Cardiac atrium fibroblast (primary cell): ENCODE data around the gene RABGAP1. TPM values are rescaled to one million over a fixed set of nuclear protein-coding genes. Genes with fewer than 3 reads are reported as not detected.

Experiments used
- total RNA-seq: library from RNA; depleted of rRNA; stranded (reverse); fragments of >200 nt; gene quantifications from 2 replicates; pipeline ENCODE4 v1.2.3, GENCODE V29; 2015

The RABGAP1 gene
- 12.6 and 15.6 TPM in 2 replicates for total RNA-seq

GRCh38 chr9:122940749-122941581 lies at the start of gene RABGAP1:
Gene RABGAP1, plus strand, starts transcription at chr9:122941020. Its CDS starts 16,040 bp downstream, at chr9:122957060.

GRCh38 chr9:122904823-122905710 lies 35.8 kb upstream of the RABGAP1 start, which contains the start of gene RC3H2:
Gene RC3H2, minus strand, starts transcription at chr9:122905359. Its CDS starts 7,850 bp downstream, at chr9:122897509.

GRCh38 chr9:122912964-122913673 lies 27.7 kb upstream of the RABGAP1 start, which contains the start of gene ZBTB6:
Gene ZBTB6, minus strand, starts transcription at chr9:122913323. Its CDS starts 1,251 bp downstream, at chr9:122912072.

GRCh38 chr9:122931226-122932121 lies 9.3 kb upstream of the RABGAP1 start, which contains the start of gene ZBTB26:
Gene ZBTB26, minus strand, starts transcription at chr9:122931512. Its CDS starts 11,578 bp downstream, at chr9:122919934.

GRCh38 chr9:123033352-123033751 lies 92.5 kb downstream of the RABGAP1 start, which contains the start of gene GPR21:
Gene GPR21, plus strand, starts transcription at chr9:123033667. Its CDS starts 900 bp downstream, at chr9:123034567.

Other genes with a start within 250 kb of the RABGAP1 start
- not detected in 2 replicates for gene OR1L4, start 217.0 kb upstream of the RABGAP1 start, total RNA-seq
- not detected in 2 replicates for gene OR1L6, start 198.7 kb upstream of the RABGAP1 start, total RNA-seq
- not detected in 2 replicates for gene OR5C1, start 152.1 kb upstream of the RABGAP1 start, total RNA-seq
- gene OR1K1, start 140.9 kb upstream of the RABGAP1 start, total RNA-seq = not detected in 2 replicates
- gene PDCL, start 112.4 kb upstream of the RABGAP1 start, total RNA-seq = 14.6 and 18.1 TPM in 2 replicates
- gene RC3H2, start 35.7 kb upstream of the RABGAP1 start, total RNA-seq = 26.7 and 34.8 TPM in 2 replicates
- gene ZBTB6, start 27.7 kb upstream of the RABGAP1 start, total RNA-seq = 6.0 and 6.3 TPM in 2 replicates
- gene ZBTB26, start 9.5 kb upstream of the RABGAP1 start, total RNA-seq = 2.5 and 3.2 TPM in 2 replicates
- not detected in 2 replicates for gene GPR21, start 92.6 kb downstream of the RABGAP1 start, total RNA-seq